Neutrophil (primary cell): Measurements from ENCODE around the gene CDPF1.
A peak's percentile ranks its signal among the peaks of the same experiment; 100 is the strongest.

Source experiments
- H3K27ac ChIP-seq: fragments of 200-600 bp; sonication (generic); 2 replicates; pipeline ENCODE4 v1.5.1; 2016; ENCODE audit warnings: mild to moderate bottlenecking, moderate library complexity
- H3K27me3 ChIP-seq: fragments of 200-600 bp; sonication (generic); 2 replicates; pipeline ENCODE4 v1.6.0; 2016; ENCODE audit warnings: mild to moderate bottlenecking
- H3K36me3 ChIP-seq: fragments of 200-600 bp; sonication (generic); 2 replicates; pipeline ENCODE4 v1.5.1; 2017
- H3K4me1 ChIP-seq, 2 experiments: fragments of 200-600 bp in 1 of 2; sonication (generic) in 1 of 2; 1 replicate in 1 of 2; 2 replicates in 1 of 2; pipeline versions ENCODE4 v1.5.1 to v1.6.1; 2013 to 2016; ENCODE audit warnings: low read depth in 1 of 2, low read length in 1 of 2, mild to moderate bottlenecking in 1 of 2, moderate library complexity in 1 of 2; ENCODE audit not compliant: control insufficient read depth in 1 of 2, insufficient read depth in 1 of 2
- H3K4me3 ChIP-seq, 2 experiments: fragments of 200-600 bp in 1 of 2; sonication (generic) in 1 of 2; 1 replicate in 1 of 2; 2 replicates in 1 of 2; pipeline ENCODE4 v1.5.1; 2013 to 2016; ENCODE audit warnings: low read depth in 1 of 2, low read length in 1 of 2, mild to moderate bottlenecking in 1 of 2, moderate library complexity in 1 of 2
- H3K9me3 ChIP-seq: fragments of 200-600 bp; sonication (generic); 2 replicates; pipeline ENCODE4 v1.5.1; 2016
- TF ChIP-seq, protein P1 (sequence below): fragments of 200-600 bp; sonication (generic); IDR thresholded peaks from 2 replicates; pipeline ENCODE4 v1.5.1; 2016; ENCODE audit warnings: antibody characterized with exemption

Gene CDPF1

DNA sequence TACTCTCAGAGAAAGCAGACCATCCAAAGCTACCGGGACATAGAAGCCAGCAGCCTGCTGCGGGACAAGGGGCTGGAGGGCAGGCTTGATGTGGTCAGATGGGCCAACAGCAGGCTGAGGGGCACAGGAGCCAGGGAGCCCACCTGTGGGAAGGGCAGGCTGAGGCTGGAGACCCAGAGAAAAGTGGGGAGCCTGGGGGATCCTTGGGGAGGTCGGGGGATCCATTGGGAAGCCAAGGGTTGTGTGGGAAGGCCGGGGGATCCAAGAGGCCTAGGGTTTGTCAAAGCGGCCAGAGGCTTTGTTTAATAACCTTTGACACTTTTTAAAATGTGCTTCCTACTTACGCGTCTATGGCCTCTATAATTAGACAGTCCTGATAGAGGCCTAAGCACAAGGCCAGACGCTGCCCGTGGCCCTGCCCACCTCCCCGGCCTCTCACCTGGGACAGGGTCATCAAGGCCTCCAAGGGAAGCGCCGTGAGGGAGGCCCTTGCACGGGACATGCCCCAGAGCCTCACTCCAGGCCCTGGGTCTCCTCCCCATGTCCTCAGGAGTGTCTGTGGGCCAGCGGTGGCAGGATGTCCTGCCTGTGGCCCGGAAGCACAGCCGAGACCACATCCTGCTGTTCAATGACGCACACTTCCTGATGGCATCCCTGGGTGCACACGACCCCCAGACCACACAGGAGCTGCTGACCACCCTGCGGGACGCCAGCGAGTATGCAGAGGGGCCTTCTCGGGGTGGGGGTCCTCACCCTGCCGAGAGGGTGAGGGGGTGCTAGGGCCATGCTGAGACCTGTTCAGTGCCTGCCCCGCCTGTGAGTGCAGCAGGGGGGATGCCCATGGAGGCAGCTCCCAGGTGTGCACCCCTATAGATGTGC lies 38.0 kb upstream of the CDPF1 start:
- Histone ChIP-seq H3K27me3 (no peaks in the 10 kb centered on the region), H3K9me3 (no peaks in the 10 kb centered on the region), H3K27ac (peak overlapping the region; percentile 89), H3K36me3 (peaks cover 52% of the 10 kb centered on the region), H3K4me3 (peak overlapping the region; percentile 61 to 65), H3K4me1 (peaks cover 25 to 30% of the 10 kb centered on the region in 2 experiments)
- TF ChIP-seq, protein P1, sequence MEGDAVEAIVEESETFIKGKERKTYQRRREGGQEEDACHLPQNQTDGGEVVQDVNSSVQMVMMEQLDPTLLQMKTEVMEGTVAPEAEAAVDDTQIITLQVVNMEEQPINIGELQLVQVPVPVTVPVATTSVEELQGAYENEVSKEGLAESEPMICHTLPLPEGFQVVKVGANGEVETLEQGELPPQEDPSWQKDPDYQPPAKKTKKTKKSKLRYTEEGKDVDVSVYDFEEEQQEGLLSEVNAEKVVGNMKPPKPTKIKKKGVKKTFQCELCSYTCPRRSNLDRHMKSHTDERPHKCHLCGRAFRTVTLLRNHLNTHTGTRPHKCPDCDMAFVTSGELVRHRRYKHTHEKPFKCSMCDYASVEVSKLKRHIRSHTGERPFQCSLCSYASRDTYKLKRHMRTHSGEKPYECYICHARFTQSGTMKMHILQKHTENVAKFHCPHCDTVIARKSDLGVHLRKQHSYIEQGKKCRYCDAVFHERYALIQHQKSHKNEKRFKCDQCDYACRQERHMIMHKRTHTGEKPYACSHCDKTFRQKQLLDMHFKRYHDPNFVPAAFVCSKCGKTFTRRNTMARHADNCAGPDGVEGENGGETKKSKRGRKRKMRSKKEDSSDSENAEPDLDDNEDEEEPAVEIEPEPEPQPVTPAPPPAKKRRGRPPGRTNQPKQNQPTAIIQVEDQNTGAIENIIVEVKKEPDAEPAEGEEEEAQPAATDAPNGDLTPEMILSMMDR, result no peak

DNA sequence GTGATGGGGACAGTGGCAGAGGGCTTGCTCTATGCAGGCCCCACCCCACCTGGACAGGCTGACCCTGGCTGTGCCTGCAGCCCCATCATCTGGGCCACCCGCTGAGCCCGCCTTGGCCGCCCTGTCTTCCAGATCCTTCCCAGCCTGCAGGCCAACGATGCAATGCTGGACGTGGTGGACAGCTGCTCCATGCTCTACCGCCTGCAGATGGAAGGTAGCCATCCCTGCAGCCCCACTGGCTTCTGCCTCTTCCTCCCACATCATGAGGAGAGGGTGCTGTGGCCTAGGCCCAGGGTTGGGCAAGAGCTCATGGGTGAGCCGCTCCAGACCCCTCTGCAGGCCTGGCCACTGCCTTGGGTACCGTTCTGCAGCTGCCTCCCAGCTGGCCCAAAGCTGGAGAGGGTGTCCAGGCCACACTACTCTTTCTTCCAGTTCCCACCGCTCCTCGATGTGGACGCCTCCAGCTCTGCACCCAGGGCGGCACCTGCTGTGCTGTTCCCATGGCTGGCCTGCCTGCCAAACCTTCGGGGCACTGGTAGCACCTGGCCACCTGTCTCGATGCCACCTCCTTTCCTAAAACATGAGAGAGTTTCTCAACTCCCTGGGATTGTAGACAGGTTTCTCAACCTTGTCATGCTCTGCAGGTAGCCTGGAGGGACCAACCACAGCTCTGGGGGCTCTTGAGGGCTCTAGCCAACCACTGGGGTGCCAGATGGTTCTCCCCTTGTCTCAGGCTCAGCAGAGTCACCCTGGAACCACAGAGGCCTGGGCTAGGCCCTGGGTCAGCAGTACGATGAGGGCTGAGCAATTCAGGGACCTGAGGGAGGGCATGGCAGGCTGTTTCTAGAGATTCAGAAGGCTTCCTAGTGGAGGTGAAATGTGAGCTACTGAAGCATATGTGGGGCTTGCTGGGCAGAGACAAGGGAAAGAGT lies 37.1 kb upstream of the CDPF1 start:
- Histone ChIP-seq H3K4me3 (peak overlapping the region; percentile 61 to 65), H3K27ac (peak overlapping the region; percentile 89), H3K9me3 (no peaks in the 10 kb centered on the region), H3K27me3 (no peaks in the 10 kb centered on the region), H3K36me3 (peaks cover 47% of the 10 kb centered on the region), H3K4me1 (peaks cover 25 to 30% of the 10 kb centered on the region in 2 experiments)
- TF ChIP-seq, protein P1, result no peak

DNA sequence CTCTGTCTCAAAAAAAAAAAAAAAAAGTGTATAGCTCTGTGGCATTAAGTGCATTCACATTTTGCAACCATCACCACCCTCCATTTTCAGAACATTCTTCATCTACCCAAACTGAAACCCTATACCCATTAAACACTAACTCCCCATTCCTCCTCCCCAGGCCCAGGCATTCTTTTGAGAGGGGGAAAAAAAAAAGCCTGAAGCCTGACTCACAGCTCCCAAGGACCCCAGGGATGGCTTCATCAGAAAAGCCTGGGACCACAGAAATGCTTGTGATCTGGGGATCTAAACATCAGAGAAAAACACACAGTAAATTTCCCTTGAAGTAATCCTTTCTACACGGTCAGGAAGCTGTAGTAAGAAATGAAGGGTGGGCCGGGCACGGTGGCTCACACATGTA lies 35.9 kb upstream of the CDPF1 start:
- TF ChIP-seq, protein P1, result no peak
- H3K4me1 ChIP-seq, result peaks cover 25 to 30% of the 10 kb centered on the region in 2 experiments

DNA sequence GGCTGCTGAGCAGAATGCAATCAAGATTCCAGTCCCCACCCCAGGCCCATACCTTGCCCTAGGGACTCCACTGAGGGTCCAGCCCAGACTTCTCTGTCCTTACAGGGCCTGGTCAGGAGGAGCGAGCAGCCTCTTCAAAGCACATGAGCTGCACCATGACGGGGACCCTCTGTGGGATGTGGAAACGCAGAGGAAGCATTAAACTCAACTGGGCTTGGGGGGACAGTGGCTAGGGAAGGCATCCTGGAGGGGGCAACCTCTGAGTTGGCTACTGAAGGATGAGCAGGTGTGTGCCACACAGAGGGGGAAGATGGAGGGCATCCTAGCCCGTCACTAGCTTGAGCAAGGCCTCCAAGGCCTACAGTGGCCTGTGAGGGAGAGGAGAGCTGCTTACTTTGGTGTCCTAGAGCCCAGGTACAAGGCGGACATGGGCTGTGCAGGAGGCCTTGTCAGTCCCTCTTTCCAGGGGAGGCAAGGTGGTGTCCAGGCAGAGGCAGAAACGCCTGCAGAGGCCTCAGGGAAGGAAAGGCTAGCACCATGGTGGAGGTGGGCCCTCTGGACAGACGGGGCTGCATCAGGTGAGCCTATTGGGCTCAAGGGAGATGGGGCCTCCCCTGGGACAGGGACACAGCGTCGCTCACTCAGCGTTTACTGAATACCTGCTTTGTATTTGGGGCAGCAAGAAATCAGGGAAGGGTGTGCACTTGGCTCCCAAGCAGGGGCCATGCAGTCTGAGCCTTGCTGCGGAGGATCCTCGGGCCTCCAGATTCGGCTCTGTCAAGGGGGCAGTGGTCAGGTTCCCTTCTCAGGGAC lies 32.0 kb upstream of the CDPF1 start:
- TF ChIP-seq, protein P1, result no peak
- H3K27ac ChIP-seq, result no peak overlapping the region
- no peak overlapping the region for H3K4me3 ChIP-seq
- H3K9me3 ChIP-seq, result no peaks in the 10 kb centered on the region
- H3K27me3 ChIP-seq, result no peaks in the 10 kb centered on the region
- H3K36me3 ChIP-seq, result peaks cover 67% of the 10 kb centered on the region
- H3K4me1 ChIP-seq, result peaks cover 4 to 6% of the 10 kb centered on the region in 2 experiments

More for the DNA sequence above, 35.9 kb upstream of the CDPF1 start:
- Histone ChIP-seq H3K36me3 (peaks cover 47% of the 10 kb centered on the region), H3K27ac (no peak overlapping the region), H3K4me3 (no peak overlapping the region), H3K9me3 (no peaks in the 10 kb centered on the region), H3K27me3 (no peaks in the 10 kb centered on the region)
